ENCODE data around the gene POLR2E.
A peak's percentile ranks its signal among the peaks of the same experiment; 100 is the strongest.

The POLR2E gene

GRCh38 chr19:1094978-1095701 lies at the start of gene POLR2E:
Gene POLR2E (minus strand): TSS chr19:1095375. CDS start chr19:1095315, 60 bp downstream.
- Histone ChIP-seq H3K9me3 (ENCODE audit: control insufficient read depth in 2 of 2, low read length in 2 of 2) (no peaks in the 10 kb centered on the region), H3K4me3 (ENCODE audit: low read length in 2 of 2) (peak within 1 kb of the TSS; percentile 93), H3K36me3 (ENCODE audit: control insufficient read depth in 2 of 2, insufficient read depth in 2 of 2, low read length in 2 of 2) (peaks cover 5 to 6% of the 10 kb centered on the region in 2 donors), H3K9ac (ENCODE audit: low read length in 2 of 2) (peak within 1 kb of the TSS; percentile 79 to 83), H3K27ac (ENCODE audit: low read length) (peak within 1 kb of the TSS; percentile 37), H3K27me3 (ENCODE audit: control insufficient read depth in 1 of 2, insufficient read depth in 2 of 2, low read length in 2 of 2) (no peaks in the 10 kb centered on the region), H3K4me1 (ENCODE audit: control insufficient read depth, insufficient read depth, low read length) (peaks cover 33% of the 10 kb centered on the region)

GRCh38 chr19:1144741-1145140 lies 49.6 kb upstream of the POLR2E start:
- Histone ChIP-seq H3K27ac (ENCODE audit: low read length) (no peak overlapping the region), H3K9me3 (ENCODE audit: control insufficient read depth in 2 of 2, low read length in 2 of 2) (no peaks in the 10 kb centered on the region), H3K36me3 (ENCODE audit: control insufficient read depth in 2 of 2, insufficient read depth in 2 of 2, low read length in 2 of 2) (peaks cover 5 to 8% of the 10 kb centered on the region in 2 donors), H3K4me3 (ENCODE audit: low read length in 2 of 2) (no peak overlapping the region), H3K27me3 (ENCODE audit: control insufficient read depth in 1 of 2, insufficient read depth in 2 of 2, low read length in 2 of 2) (no peaks in the 10 kb centered on the region), H3K9ac (ENCODE audit: low read length in 2 of 2) (no peak overlapping the region), H3K4me1 (ENCODE audit: control insufficient read depth, insufficient read depth, low read length) (no peaks in the 10 kb centered on the region)

DNA sequence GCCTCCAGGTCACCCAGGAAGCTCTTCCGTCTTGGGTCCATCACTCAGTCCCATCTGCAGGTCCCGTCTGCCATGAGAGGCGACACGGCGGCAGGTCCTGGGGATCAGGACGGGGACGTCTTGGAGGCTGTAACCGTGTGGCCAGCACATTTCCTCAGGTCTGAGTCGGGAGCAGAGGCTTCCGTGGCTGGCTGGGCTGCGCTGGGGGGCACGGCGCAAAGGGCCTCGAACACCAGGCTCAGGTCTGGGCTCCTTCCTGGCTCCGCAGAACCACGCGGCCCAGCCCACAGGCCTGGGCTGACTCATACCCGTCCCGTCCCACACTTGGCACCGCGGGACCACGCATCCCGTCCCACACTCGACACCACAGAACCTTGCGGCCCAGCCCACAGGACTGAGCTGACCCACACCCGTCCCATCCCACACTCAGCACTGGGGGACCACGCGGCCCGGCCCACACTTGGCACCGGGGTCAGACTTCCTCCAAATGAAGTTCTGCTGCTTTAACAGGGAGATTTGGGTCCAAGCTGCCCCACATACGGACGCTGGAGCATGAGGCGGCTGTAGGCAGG lies 48.7 kb upstream of the POLR2E start:
- H3K4me3 ChIP-seq (ENCODE audit: low read length in 2 of 2): no peak overlapping the region
- H3K9me3 ChIP-seq (ENCODE audit: control insufficient read depth in 2 of 2, low read length in 2 of 2): no peaks in the 10 kb centered on the region
- no peak overlapping the region for H3K27ac ChIP-seq (ENCODE audit: low read length)
- no peaks in the 10 kb centered on the region for H3K27me3 ChIP-seq (ENCODE audit: control insufficient read depth in 1 of 2, insufficient read depth in 2 of 2, low read length in 2 of 2)
- H3K9ac ChIP-seq (ENCODE audit: low read length in 2 of 2): no peak overlapping the region
- peaks cover 5 to 8% of the 10 kb centered on the region in 2 donors for H3K36me3 ChIP-seq (ENCODE audit: control insufficient read depth in 2 of 2, insufficient read depth in 2 of 2, low read length in 2 of 2)
- no peaks in the 10 kb centered on the region for H3K4me1 ChIP-seq (ENCODE audit: control insufficient read depth, insufficient read depth, low read length)

GRCh38 chr19:1141944-1142343 lies 46.8 kb upstream of the POLR2E start:
- H3K27ac ChIP-seq (ENCODE audit: low read length): no peak overlapping the region
- H3K4me1 ChIP-seq (ENCODE audit: control insufficient read depth, insufficient read depth, low read length): no peaks in the 10 kb centered on the region
- no peaks in the 10 kb centered on the region for H3K9me3 ChIP-seq (ENCODE audit: control insufficient read depth in 2 of 2, low read length in 2 of 2)
- no peak overlapping the region for H3K4me3 ChIP-seq (ENCODE audit: low read length in 2 of 2)
- H3K36me3 ChIP-seq (ENCODE audit: control insufficient read depth in 2 of 2, insufficient read depth in 2 of 2, low read length in 2 of 2): peaks cover 5 to 8% of the 10 kb centered on the region in 2 donors
- no peaks in the 10 kb centered on the region for H3K27me3 ChIP-seq (ENCODE audit: control insufficient read depth in 1 of 2, insufficient read depth in 2 of 2, low read length in 2 of 2)
- H3K9ac ChIP-seq (ENCODE audit: low read length in 2 of 2): no peak overlapping the region

DNA sequence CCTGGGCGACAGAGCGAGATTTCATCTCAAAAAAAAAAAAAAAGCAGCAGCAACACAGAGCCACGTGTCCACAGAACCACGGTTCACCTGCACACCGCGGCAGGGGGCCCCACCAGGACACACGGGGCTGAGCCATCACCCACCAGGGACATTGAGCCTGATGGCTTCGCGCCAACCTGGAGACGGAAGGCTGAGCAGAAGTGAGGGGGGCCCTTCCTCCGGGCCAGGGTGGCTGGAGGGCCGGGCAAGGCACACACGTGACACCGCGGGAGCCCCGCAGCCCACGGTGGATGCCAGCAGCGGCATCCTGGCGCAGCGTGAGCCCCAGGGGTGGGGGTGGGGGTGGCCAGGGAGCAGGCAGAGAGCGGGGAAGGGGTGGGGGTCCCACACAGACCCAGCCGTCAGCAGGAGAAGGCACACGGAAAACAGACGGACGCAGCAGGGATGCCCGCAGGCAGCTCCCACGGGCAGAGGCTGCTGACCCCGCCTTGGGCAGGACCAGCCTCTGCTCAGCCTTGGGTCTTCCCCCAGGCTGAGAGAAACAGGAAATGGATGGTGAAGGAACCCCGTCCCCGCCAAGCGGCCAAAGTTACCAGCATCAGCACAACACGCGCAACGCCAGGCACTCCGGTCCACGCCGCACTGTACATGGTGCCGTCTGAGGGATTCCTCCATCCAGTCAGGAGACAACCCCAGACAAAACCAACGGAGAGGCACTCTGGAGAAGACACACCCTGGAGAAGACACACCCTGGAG lies 45.3 kb upstream of the POLR2E start:
- Histone ChIP-seq H3K4me3 (ENCODE audit: low read length in 2 of 2) (no peak overlapping the region), H3K27me3 (ENCODE audit: control insufficient read depth in 1 of 2, insufficient read depth in 2 of 2, low read length in 2 of 2) (no peaks in the 10 kb centered on the region), H3K4me1 (ENCODE audit: control insufficient read depth, insufficient read depth, low read length) (peaks cover 6% of the 10 kb centered on the region), H3K9me3 (ENCODE audit: control insufficient read depth in 2 of 2, low read length in 2 of 2) (no peaks in the 10 kb centered on the region), H3K27ac (ENCODE audit: low read length) (no peak overlapping the region), H3K9ac (ENCODE audit: low read length in 2 of 2) (no peak overlapping the region), H3K36me3 (ENCODE audit: control insufficient read depth in 2 of 2, insufficient read depth in 2 of 2, low read length in 2 of 2) (peaks cover 4 to 5% of the 10 kb centered on the region in 2 donors)

- no peak overlapping the region for H3K9ac ChIP-seq (ENCODE audit: low read length in 2 of 2)
- peaks cover 4 to 5% of the 10 kb centered on the region in 2 donors for H3K36me3 ChIP-seq (ENCODE audit: control insufficient read depth in 2 of 2, insufficient read depth in 2 of 2, low read length in 2 of 2)
- H3K4me3 ChIP-seq (ENCODE audit: low read length in 2 of 2): no peak overlapping the region
- H3K4me1 ChIP-seq (ENCODE audit: control insufficient read depth, insufficient read depth, low read length): peaks cover 7% of the 10 kb centered on the region
- H3K27ac ChIP-seq (ENCODE audit: low read length): no peak overlapping the region
- H3K27me3 ChIP-seq (ENCODE audit: control insufficient read depth in 1 of 2, insufficient read depth in 2 of 2, low read length in 2 of 2): no peaks in the 10 kb centered on the region
- no peaks in the 10 kb centered on the region for H3K9me3 ChIP-seq (ENCODE audit: control insufficient read depth in 2 of 2, low read length in 2 of 2)
Observed at GRCh38 chr19:1139126-1139525, 44.0 kb upstream of the POLR2E start.

- Histone ChIP-seq H3K9me3 (ENCODE audit: control insufficient read depth in 2 of 2, low read length in 2 of 2) (no peaks in the 10 kb centered on the region), H3K9ac (ENCODE audit: low read length in 2 of 2) (no peak overlapping the region), H3K27me3 (ENCODE audit: control insufficient read depth in 1 of 2, insufficient read depth in 2 of 2, low read length in 2 of 2) (no peaks in the 10 kb centered on the region), H3K4me3 (ENCODE audit: low read length in 2 of 2) (no peak overlapping the region), H3K4me1 (ENCODE audit: control insufficient read depth, insufficient read depth, low read length) (peaks cover 9% of the 10 kb centered on the region), H3K27ac (ENCODE audit: low read length) (no peak overlapping the region), H3K36me3 (ENCODE audit: control insufficient read depth in 2 of 2, insufficient read depth in 2 of 2, low read length in 2 of 2) (peaks cover 4% of the 10 kb centered on the region in 2 donors)
Observed at GRCh38 chr19:1138121-1138520, 42.9 kb upstream of the POLR2E start.

- H3K27ac ChIP-seq (ENCODE audit: low read length): peak overlapping the region; percentile 18
- H3K4me1 ChIP-seq (ENCODE audit: control insufficient read depth, insufficient read depth, low read length): peaks cover 21% of the 10 kb centered on the region
Observed at GRCh38 chr19:1136621-1137317, 41.6 kb upstream of the POLR2E start.

DNA sequence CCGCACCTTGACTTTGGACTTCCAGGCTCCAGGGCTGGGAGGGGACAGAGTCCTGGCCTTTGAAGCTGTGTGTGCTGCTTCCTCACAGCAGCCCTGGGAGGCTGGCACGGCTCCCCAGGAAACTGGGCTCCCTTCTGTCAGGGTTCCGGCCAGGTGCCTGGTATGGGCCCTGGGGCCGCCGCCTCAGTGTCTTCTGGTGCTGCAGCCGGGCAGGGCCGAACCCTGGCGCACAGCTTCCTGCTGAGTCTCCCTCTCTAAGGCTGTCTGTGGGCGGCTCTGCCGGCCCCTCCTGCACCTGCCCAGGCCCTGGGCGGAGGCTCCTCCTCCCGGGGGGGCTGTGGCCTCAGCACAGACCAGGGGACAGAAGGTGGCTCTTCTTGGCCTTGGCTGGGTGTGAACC lies 41.0 kb upstream of the POLR2E start:
- Histone ChIP-seq H3K27me3 (ENCODE audit: control insufficient read depth in 1 of 2, insufficient read depth in 2 of 2, low read length in 2 of 2) (no peaks in the 10 kb centered on the region), H3K9me3 (ENCODE audit: control insufficient read depth in 2 of 2, low read length in 2 of 2) (no peaks in the 10 kb centered on the region), H3K36me3 (ENCODE audit: control insufficient read depth in 2 of 2, insufficient read depth in 2 of 2, low read length in 2 of 2) (no peaks in the 10 kb centered on the region), H3K27ac (ENCODE audit: low read length) (peak overlapping the region; percentile 18), H3K4me3 (ENCODE audit: low read length in 2 of 2) (no peak overlapping the region), H3K4me1 (ENCODE audit: control insufficient read depth, insufficient read depth, low read length) (peaks cover 26% of the 10 kb centered on the region), H3K9ac (ENCODE audit: low read length in 2 of 2) (no peak overlapping the region)

More at GRCh38 chr19:1136621-1137317, 41.6 kb upstream of the POLR2E start:
- Histone ChIP-seq H3K4me3 (ENCODE audit: low read length in 2 of 2) (no peak overlapping the region), H3K36me3 (ENCODE audit: control insufficient read depth in 2 of 2, insufficient read depth in 2 of 2, low read length in 2 of 2) (no peaks in the 10 kb centered on the region), H3K9ac (ENCODE audit: low read length in 2 of 2) (no peak overlapping the region), H3K9me3 (ENCODE audit: control insufficient read depth in 2 of 2, low read length in 2 of 2) (no peaks in the 10 kb centered on the region), H3K27me3 (ENCODE audit: control insufficient read depth in 1 of 2, insufficient read depth in 2 of 2, low read length in 2 of 2) (no peaks in the 10 kb centered on the region)

GRCh38 chr19:1135454-1135853 lies 40.3 kb upstream of the POLR2E start:
- Histone ChIP-seq H3K27me3 (ENCODE audit: control insufficient read depth in 1 of 2, insufficient read depth in 2 of 2, low read length in 2 of 2) (no peaks in the 10 kb centered on the region), H3K4me1 (ENCODE audit: control insufficient read depth, insufficient read depth, low read length) (peaks cover 26% of the 10 kb centered on the region), H3K4me3 (ENCODE audit: low read length in 2 of 2) (no peak overlapping the region), H3K9ac (ENCODE audit: low read length in 2 of 2) (no peak overlapping the region), H3K27ac (ENCODE audit: low read length) (peak overlapping the region; percentile 18), H3K36me3 (ENCODE audit: control insufficient read depth in 2 of 2, insufficient read depth in 2 of 2, low read length in 2 of 2) (no peaks in the 10 kb centered on the region), H3K9me3 (ENCODE audit: control insufficient read depth in 2 of 2, low read length in 2 of 2) (no peaks in the 10 kb centered on the region)

All from stomach smooth muscle (tissue), 2 donors.